Right kidney (tissue), 1 donor: Measurements from ENCODE around the gene CDC42EP1.

ENCODE experiments used
- DNase-seq: peaks from one replicate; pipeline ENCODE4 v3.0.0-alpha.2; 2016

The CDC42EP1 gene

GRCh38 chr22:37558815-37559214 lies 1.5 kb upstream of the CDC42EP1 start:
- DNase-seq, result no peak

GRCh38 chr22:37559521-37559900 lies 769 bp upstream of the CDC42EP1 start:
- no peak for DNase-seq

GRCh38 chr22:37560608-37561211 lies 430 bp downstream of the CDC42EP1 start:
- DNase-seq, result peak; percentile 78

DNA sequence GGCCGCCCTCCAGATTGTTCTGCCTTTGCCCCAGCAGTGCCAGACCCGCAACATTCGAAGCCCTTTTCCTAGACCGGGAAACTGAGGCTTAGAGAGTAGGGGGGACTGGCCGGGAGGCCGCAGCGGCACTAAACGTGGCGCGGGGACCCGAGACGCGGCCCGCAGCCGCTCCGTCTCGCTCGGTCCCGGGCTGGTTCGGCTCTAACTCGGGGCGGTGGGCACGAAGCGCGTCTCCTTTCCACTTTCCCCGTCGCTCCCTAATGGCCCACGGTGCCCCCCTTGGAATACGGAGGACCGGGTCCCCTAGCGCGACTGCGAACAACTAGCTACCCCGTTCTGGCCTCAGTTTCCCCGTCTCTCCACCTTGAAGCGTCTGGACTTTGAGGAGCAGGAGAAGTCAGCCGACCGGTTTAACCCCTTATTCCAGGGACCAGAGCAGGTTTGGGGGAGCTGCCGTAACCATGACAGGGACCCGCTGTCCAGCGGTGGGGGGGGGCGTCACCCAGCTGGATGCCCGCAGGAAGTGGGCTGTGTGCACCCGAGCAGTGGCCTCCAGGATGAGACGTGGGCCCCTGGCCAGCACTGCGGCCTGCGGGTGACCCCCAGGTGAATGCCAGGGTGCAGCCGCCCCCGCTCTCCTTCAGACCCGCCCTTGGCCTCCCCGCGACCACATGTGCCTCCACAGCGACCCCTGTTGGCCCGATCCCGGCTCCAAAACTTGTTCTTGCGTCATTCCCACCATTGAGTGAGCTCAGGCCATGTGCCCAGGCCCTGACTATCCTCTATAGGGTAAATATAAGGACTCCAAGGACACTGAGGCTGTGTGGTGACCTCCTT lies 1.1 kb downstream of the CDC42EP1 start:
- DNase-seq, result peak; percentile 87

- no peak for DNase-seq
Observed at GRCh38 chr22:37562049-37562875, 2.0 kb downstream of the CDC42EP1 start.

DNA sequence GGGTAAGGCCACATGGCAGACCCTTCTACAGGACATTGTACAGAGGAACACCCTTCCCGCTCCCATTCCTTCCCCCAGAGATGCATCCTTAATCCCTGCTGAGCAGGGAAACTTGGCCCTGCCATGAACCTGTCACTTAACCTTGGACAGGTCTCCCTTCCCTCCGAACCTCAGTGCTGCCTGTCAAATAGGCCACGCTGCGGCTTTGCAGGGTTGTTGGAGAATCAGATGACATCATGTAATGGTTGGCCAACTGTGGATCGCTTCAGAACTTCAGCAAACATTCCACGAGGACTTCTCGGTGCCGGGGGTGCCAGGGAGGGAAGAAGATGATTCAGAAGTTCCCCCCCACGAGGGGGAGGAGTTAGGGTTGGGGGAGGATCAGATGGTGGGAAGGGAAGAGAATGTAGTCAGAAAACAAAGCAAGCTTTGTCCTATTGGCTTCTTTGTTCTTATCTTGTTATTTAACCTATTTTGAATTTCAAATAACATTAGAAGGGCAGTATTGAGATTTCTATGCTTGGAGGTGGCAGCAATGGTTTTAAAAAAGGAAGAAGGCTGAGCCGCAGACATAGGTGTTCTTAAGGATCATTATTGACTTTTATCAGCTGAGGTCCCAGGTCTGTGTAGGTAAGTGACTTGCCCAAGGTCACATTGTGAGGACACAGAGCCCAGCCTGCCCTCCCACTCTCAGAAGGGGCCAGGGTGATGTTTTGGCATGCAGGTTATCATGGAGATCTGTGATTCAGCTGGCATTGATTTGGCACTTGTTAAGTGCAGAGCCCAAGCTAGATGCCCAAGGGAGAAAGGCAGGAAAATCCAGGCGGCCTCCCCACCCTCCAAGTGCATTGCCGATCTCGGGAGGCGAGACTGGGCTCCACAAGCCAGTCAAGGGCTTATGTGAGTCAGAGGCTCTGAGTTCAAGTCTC lies 3.1 kb downstream of the CDC42EP1 start:
- no peak for DNase-seq

- no peak for DNase-seq
Observed at GRCh38 chr22:37564111-37564711, 3.9 kb downstream of the CDC42EP1 start.

- DNase-seq, result no peak
Observed at GRCh38 chr22:37565830-37566229, 5.5 kb downstream of the CDC42EP1 start.

GRCh38 chr22:37566329-37566837 lies 6.1 kb downstream of the CDC42EP1 start:
- no peak for DNase-seq

GRCh38 chr22:37566903-37567798 lies 6.9 kb downstream of the CDC42EP1 start:
- DNase-seq, result peak; percentile 71

GRCh38 chr22:37568012-37568411 lies 7.7 kb downstream of the CDC42EP1 start:
- no peak for DNase-seq

DNA sequence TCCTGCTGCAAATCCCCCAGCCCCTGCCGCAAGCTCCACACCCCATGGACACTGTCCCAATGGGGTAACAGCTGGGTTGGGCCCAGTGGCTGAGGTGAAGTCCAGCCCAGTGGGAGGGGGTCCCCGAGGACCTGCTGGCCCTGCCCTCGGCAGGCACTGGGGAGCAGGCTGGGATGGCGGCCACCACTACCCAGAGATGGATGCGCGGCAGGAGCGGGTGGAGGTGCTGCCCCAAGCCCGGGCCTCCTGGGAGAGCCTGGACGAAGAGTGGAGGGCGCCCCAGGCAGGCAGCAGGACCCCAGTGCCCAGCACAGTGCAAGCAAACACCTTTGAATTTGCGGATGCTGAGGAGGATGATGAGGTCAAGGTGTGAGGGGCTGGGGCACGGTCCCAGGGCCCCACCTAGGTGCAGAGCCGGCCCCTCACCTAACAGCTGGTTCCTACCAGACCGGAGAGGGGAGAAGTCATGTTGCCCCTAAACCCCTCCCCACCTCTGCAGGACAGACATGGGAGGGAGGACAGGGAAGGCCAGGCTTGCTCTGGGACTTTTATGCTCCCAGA lies 8.2 kb downstream of the CDC42EP1 start:
- DNase-seq, result no peak

DNA sequence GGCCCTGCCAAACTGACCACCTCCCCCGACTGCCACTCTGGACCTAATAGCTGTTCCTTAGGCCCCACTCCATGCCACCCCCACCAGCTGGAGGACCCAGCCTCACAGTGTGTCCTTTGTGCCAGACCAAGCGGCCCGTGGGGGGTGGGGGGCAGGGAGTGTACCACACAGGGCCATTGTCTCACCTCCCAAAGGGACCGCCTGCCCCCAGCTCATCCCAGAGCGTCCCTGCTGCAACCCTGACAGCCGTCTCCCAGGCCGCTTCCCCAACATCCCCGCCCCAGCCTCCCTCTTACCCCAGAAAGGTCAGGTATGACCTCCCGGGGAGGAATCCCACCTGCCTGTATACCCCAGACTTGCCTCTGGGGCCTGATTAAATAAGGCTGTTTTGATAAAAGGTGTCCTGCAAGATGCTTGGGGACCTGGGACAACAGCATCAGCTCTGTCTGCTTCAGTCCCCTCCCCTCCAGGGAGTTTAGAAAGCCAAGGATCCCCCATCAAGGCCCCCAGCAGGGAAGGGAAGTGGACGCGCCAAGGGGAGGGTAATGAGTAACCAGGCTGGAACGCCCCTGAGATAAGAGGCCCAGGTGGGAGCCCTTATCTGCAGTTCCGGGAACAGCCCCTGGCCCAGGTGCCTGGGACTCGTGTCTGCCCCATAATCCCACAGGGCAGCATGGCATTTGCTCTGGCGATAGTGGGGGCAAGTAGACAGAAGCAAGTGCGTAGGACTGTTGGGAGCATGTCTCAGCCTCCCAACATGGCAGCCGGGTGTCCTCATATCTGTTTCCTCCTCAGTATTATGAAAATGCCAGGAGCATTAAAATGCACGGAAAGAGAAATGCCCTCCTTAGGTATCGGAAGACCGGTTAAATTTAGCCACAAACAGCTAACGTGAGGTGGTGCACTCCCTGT lies 9.0 kb downstream of the CDC42EP1 start:
- DNase-seq, result no peak

GRCh38 chr22:37569921-37570660 lies 9.8 kb downstream of the CDC42EP1 start:
- DNase-seq, result no peak

GRCh38 chr22:37570661-37570976 lies 10.3 kb downstream of the CDC42EP1 start:
- DNase-seq, result no peak

DNA sequence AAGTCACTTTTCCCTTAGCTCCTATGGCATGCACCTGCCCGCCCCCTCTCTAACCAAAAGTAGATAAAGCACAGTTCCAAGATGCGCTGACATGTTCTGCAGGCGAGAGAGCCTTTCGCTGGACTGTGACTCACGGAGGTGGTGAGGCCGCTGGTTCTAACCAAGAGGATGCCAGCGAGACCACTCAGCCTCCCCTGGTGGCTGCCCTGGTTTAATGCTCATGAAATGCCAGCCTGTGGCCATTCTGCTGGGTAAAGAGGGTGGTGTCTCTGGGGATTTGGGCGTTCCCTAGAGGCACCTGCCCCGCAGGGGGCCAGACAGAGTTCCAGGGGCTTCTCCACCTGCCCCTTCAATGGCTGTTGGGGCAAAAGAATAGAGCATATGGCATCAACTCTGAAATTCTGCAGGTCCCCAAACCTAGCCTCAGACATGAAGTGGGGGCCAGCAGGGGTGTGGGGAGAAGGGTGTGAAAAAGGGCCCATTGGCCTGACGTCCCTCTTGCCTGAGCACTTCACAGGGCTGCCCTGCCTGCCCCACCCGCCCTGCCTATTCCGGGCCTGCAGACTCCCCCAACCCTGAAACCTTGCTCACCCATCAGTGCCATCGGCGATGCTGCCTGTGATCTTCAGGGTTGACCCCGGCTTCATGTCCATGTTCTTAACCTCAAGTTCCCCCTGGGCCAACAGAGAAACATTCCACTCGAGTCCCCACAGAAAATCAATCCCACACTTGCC lies 11.1 kb downstream of the CDC42EP1 start:
- no peak for DNase-seq

GRCh38 chr22:37571992-37572373 lies 11.7 kb downstream of the CDC42EP1 start:
- DNase-seq, result no peak
